ENCODE results near the gene ZNF398.
"Not testable (repeated sequence)": the region's sequence is repeated elsewhere in the genome, so short reads cannot be mapped to it uniquely, and the experiment has no call there.

The ZNF398 gene, protein sequence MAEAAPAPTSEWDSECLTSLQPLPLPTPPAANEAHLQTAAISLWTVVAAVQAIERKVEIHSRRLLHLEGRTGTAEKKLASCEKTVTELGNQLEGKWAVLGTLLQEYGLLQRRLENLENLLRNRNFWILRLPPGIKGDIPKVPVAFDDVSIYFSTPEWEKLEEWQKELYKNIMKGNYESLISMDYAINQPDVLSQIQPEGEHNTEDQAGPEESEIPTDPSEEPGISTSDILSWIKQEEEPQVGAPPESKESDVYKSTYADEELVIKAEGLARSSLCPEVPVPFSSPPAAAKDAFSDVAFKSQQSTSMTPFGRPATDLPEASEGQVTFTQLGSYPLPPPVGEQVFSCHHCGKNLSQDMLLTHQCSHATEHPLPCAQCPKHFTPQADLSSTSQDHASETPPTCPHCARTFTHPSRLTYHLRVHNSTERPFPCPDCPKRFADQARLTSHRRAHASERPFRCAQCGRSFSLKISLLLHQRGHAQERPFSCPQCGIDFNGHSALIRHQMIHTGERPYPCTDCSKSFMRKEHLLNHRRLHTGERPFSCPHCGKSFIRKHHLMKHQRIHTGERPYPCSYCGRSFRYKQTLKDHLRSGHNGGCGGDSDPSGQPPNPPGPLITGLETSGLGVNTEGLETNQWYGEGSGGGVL

DNA sequence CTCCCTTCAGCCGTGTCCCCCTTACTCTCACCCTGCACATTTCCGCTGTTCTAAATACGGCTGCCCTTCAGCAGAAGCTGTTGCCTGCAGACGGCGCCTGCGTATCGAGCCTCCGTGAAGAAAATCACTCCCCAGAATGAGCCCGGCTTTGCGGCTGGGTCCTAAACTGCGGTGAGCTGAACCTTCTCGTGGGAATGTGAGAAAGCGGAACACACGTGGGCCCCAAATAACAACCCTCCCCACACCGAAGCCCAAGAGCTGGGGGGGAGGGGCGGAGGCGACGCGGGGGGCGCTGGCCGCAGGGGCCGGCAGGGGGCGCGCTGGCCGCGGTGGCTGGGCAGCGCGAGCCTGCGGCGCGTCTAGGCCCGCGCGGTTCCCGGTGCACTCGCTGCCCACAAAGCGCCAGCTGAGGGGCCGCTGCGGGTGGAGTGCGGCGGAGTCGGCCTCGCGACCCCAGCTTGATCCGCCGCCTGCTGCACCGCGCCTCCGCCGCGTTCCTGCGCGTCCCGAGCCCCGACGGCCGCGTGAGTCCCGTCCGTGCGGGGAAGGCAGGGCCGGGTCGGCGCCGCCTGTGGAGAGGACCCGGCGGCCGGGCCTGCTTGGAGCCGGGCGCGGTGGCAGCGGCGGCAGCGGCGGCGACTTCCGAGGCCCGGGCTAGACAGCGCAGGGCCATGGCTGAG is at the start of gene ZNF398:
Gene ZNF398, plus strand, starts transcription at position 382 of the 680 bp plus-strand sequence. Its CDS starts 290 bp downstream, at position 672.
- peak; percentile 70 for DNase-seq (ENCODE audit: low read depth)

DNA sequence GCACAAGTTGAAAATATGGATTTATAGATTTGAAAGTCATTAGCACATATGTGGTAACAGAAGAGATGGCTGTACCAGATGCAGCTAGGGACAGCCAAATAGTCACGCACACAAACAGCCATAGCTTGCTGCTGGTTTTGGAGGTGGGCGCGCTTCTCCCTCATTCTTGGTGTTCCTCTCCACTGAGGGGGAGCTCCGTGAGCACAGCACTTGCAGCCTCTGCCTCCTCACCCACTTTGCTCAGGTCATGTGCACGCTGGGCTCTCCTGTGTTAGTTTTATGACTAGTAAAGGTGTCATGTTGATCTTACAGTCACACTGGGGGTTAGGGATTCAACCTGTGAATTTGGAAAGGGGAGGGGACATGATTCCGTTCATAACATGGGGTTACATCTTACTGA is 48.2 kb upstream of the ZNF398 start:
- DNase-seq (ENCODE audit: low read depth), result no peak

DNA sequence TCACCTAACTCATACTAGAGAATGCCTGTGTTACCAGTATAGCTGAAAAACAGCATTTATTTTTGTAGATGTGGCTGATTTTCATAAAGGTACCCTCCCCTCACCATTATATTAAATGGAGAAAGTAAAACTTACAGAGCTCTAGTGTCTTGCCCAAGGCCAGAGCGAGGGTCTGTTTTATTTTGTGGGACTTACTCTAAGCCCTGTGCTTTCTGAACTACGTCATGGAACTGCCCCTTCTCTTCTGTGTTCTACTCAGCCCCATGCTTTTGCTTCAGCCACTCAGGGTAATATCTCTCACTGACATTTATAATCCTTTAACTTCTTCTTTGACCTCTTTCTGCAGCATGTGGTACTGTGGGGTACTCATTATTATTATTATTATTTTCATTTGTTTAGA is 46.4 kb upstream of the ZNF398 start:
- no peak for DNase-seq (ENCODE audit: low read depth)

DNA sequence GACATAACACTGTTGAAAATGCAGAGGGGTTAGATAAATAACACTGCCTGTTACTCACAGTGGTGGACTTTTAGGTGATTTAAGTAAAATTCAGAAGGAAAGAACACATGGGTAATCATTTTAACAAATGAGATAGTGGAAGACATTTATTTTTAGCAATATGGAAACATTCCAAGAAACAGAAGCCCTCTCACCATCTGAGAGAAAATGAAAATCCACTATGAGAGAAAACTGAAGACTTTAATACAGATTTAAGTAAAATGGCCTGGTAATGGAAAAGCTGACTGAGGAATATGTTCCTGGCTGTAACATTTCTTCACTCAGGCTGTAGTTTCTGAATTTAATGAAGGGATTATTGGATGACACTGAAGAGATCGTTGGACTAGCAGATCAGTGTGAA is 44.6 kb upstream of the ZNF398 start:
- no peak for DNase-seq (ENCODE audit: low read depth)

DNA sequence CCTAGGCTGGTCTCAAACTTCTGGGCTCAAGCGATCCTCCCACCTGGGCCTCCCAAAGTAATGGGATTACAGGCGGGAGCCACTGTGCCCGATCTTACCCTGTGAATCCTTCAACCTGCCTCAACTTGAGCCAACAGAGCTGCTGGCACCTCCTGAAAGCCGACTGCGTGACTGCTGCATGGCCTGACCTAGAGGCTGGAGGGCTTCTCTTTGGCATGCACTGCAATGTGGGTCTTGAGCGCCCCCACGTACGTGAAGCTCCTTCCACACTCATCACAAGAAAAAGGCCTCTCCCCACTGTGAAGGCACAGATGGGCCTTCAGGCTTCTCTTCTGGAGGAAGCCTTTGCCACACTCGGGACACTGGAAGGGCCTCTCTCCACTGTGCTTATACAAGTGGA is 43.8 kb upstream of the ZNF398 start:
- DNase-seq (ENCODE audit: low read depth), result no peak

DNA sequence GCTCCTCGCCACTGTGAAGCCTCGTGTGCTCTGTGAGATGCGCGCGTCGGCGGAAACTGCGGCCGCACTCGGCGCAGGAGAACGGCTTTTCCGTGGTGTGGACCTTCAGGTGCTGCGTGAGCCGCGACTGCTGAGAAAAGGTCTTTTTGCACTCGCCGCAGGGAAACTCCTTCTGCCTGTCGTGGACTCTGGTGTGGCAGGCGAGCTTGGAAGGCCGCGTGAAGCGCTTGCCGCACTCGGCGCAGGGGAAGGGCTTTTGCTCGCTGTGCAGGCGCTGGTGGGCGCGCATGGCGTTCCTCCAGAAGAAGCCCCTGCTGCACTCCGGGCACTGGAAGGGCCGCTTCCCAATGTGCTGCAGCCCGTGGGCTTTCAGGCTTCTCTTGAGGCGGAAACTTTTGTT is 43.0 kb upstream of the ZNF398 start:
- DNase-seq (ENCODE audit: low read depth), result no peak

DNA sequence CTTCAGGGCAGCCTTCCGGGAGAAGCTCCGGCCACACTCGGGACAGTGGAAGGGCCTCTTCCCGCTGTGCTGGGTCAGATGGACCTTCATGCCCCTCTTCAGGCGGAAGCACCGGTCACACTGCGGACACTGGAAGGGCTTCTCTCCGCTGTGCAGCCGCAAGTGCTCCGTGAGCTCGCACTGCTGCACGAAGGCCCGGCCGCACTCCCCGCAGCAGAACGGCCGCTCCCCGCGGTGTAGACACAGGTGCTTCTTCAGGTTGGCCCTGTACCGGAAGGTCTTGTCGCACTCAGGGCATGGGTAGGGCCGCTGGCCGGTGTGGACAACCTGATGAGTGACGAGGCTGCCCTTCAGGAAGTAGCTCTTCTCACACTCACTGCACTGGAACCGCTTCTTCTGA is 42.5 kb upstream of the ZNF398 start:
- DNase-seq (ENCODE audit: low read depth), result no peak

DNA sequence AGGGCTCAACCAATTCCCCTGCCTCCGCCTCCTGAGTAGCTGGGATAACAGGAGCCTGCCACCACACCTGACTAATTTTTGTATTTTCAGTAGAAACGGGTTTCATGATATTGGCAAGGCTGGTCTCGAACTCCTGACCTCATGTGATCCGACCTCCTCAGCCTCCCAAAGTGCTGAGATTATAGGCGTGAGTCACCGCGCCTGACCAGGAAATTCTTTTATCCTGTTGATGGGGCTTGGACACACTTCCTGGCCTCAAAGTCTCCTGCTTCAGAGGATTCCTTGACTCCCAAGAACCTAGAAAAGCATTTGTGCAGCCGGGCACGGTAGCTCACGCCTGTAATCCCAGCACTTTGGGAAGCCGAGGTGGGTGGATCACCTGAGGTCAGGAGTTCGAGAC is 37.3 kb upstream of the ZNF398 start:
- no peak for DNase-seq (ENCODE audit: low read depth)

DNA sequence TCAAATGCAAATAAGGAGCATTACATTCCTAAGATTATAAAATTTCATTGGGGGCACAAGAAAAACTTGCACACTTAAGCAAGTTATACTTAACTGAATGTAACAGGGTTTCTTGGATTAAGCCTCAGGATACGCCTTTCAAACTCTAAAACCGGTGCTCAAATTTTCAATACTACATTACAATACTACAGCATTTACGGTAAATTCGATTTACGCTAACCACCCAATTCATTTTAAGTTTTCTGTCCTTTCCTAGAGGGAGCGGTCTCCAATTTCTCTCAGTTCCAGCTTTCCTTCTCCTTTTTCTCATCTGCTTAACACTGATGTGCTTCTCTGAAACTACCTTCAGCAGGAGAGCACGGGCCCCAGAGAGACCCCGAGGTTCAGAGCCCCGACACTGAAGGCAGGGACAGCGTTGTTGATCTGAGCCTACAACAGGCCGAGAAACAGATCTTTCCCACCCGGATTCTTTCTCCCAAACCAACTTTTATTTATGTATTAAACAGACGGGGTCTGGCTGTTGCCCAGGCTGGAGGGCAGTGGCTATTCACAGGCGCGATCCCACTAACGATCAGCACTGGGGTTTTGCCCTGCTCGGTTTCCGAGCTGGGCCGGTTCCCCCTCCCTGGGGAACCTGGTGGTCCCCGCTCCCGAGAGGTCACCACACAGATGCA is 21.9 kb upstream of the ZNF398 start:
- DNase-seq (ENCODE audit: low read depth), result no peak

DNA sequence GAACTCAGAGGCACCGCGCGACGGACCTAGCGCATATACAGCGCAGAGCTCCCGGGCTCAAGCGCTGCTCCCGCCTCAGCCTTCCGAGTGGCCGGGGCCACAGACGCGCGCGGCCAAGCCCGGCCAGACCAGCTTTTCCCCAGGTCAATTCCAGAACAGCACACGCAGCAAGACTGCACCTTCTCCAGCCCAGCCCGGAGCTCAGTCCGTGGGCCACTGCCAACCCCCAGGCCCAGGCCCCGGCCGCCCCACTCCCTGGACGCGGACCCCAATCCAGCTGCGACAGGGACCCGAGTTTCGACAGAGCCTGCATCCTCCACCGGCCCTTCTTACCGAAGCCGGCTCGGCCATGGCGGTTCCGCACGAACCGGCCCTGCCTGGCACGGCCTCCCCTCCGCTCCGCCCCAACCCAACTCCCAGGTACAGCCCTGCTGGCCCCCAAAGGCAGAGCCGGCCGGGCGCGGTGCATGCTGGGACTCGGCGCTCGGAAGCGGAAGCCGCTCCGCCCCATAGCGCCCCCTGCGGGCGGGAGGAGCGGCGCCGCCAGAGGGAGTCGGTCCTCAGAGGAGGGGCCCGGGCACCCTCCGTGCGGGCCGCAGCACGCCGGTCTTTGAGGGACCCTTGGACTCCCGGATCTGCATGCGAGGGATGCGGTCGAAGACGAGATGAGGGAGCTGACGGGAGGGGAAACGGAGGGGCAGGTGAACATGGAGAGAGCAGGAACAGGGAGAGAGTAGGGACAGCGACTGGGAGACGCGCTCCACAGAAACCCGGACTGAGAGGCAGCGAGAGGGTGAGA is 21.2 kb upstream of the ZNF398 start, which contains the start of gene ZNF425:
Gene ZNF425, minus strand, starts transcription at position 462 of the 799 bp plus-strand sequence. Its CDS starts 111 bp downstream, at position 351.
- DNase-seq (ENCODE audit: low read depth), result peak; percentile 85

DNA sequence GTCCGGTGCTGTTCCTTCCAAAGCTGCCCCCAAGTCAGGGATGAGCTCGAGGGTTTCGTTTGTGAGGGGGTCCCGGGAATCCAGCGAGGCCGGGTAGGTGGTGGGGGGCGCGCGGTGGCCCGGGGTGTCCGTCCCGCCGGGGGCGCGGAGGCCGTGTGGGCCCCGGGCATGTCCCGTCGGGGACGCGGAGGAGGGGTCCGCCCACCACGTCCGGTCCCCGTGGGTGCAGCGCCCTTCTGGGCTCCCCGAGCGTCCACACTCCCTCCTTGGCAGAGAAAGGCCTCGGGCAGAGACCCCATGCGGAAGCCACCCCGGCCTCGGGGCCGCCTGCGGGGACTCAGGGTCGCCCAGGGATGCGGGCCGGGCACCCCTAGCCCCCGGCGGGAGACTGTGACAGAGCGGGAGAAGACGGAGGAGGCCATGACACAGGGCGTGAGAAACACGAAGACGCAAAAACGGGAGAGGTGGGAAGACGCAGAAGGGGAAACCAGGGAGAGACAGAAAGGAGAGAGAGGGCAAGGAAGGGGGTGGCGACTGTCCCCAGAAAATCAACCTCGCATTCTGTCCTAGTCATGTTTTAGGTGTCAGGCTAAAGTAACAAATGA is 20.5 kb upstream of the ZNF398 start:
- no peak for DNase-seq (ENCODE audit: low read depth)

DNA sequence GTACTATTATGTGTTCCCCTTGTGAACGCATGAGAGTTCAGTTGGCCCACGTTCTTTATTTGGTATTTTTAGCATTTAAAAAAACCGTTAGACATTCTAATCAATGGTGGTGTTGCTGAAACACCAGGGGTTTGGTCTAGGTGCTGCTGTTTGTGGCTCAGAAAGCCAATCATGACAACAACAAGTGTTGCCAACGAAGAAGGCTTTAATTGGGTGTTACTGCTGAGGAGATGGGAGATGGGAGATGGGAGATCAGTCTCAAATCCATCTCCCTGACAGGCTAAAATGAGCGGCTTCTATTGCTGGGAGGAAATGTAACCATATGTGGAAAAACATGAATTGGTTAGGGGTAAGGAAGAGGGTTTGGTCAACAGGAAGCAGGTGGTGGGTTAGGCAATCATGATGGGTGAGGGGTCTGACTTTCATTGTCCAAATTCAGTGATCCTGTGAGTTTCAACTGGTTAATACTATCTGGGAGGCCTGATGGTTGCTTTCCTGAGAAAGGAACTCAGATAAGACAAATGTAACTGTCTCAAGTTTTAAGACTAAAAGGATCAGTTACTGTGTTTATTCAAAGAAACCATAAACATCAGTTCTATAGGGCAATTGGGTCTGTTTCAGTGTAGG is 16.6 kb upstream of the ZNF398 start:
- DNase-seq (ENCODE audit: low read depth), result no peak

DNA sequence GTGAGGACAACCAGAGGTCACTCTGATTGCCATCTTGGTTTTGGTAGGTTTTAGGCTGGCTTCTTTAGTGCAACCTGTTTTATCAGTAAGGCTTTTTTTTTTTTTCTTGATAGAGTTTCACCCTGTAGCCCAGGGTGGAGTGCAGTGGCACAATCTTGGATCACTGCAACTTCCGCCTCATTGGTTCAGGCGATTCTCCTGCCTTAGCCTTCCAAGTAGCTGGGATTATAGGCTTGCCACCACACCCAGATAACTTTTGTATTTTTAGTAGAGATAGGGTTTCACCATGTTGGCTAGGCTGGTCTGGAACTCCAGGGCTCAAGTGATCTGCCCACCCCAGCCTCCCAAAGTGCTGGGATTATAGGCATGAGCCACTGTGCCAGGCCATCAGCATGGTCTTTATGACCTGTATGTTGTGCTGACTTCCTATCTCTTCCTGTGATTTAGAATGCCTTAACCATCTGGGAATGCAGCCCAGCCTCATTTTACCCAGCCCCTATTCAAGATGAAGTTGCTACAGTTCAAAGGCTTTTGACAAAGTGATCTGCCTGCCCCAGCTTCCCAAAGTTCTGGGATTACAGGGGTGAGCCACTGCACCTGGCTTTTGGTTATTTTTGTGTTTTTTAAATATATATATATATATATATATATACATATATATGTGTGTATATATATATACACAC is 14.1 kb upstream of the ZNF398 start:
- no peak for DNase-seq (ENCODE audit: low read depth)

DNA sequence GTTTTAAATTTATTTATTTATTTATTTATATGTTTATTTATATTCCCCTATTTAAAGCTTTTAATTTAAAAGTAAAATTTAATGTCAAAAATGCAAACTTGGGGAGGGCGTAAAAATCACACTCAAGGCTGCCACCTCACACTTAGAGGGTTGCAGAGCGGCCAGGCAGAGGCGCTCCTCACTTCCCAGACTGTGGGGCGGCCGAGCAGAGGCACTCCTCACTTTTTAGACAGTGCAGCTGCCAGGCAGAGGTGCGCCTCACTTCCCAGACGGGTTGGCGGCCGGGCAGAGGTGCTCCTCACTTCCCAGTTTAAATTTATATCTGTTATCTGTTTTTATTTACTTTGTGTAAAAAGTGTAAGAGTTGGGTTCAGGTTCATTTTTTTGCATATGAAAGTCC is 11.1 kb upstream of the ZNF398 start:
- no peak for DNase-seq (ENCODE audit: low read depth)

DNA sequence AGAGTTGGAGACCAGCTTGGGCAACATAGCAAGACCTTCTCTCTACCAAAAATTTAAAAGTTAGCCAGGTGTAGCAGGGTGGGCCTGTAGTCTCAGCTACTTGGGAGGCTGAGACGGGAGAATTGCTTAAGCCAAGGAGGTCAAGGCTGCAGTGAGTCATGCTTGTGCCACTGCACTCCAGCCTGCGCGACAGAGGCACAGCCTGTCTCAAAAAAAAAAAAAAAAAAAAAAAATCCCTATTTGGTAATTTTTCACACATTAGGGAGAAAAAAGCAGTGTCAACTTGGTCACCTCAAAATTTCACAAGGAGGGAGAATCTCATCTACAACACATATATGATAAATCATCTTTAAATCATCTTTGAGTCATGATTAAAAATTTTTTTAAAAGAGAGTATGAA is 6.4 kb upstream of the ZNF398 start:
- no peak for DNase-seq (ENCODE audit: low read depth)

DNA sequence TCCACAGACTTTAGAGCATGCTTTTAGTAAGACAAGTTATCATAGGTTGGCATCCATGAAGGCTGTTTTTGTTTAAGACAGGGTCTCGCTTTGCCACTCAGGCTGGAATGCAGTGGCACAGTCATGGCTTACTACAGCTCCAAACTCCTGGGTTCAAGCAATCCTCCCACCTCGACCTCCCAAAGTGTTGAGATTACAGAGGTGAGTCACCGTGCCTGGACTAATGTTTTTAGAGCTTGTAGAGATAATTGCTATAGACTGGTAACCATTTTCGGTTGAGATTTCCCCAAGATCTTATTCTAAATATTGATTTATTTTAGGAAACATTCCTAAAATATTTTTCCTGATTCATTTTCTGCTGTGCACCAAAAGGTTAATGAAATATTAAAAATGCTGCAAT is 5.4 kb upstream of the ZNF398 start:
- no peak for DNase-seq (ENCODE audit: low read depth)

DNA sequence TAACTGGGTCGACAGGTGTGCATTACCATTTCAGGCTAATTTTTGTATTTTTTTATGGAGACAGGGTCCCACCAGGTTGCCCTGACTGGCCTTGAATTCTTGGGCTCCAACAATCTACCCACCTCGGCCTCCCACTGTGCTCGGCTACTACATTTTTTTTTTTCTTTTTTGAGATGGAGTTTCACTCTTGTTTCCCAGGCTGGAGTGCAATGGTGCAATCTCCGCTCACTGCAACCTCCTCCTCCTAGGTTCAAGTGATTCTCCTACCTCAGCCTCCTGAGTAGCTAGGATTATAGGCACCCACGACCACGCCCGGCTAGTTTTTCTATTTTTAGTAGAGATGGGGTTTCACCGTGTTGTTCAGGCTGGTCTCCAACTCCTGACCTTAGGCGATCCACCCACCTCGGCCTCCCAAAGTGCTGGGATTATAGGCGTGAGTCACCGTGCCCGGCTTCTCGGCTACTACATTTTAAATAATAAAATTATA is 2.8 kb upstream of the ZNF398 start:
- DNase-seq (ENCODE audit: low read depth), result not testable (repeated sequence)

DNA sequence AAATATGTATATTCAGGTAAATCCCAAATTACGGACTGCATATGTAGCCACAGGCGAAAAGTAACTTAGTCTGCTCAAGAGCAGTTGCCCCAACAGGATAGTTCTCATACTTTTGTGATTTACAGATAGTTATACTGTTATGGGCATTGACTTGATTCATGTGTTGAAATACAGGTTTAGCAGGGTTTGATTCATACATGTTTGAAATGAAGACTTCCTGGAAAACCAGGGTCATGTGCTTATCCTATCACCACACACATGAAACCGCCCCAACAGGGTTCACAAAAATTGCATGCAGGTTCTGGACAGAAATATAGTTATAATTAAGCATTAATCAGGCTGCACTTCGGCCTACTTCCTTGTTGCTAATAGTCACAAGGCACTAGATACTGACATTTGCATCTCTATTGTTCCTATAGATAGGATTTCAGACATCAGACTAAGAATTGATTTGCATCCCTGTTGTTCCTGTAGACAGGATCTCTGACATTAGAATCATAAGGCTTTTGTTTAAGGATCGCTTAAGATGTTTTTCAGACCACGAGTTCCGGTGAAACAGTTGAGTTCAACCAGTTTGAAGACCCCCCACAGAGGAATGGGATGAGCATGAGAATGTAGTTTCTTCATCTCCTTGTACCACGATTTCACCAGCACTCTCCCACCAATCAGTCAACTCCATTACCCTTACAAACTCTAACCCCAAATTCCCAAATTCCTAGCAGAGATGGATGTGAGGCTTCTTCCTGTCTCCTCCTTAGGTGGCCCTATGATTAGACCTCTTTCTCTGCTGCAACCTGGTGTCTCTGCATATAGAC is 2.0 kb upstream of the ZNF398 start:
- DNase-seq (ENCODE audit: low read depth), result no peak
